Neural progenitor cell (in vitro differentiated cells): Measurements from ENCODE around the gene ELMOD2. TPM values are rescaled to one million over a fixed set of nuclear protein-coding genes. Genes with fewer than 3 reads are reported as not detected.

Source experiments
- DNase-seq: peaks from one replicate; pipeline ENCODE4 v3.0.0-alpha.2; 2016; ENCODE audit warnings: low spot score
- H2AFZ ChIP-seq: fragments of 200-600 bp; sonication (generic); replicated peaks from 2 replicates; pipeline ENCODE4 v1.6.1; 2016; ENCODE audit warnings: antibody characterized with exemption
- H3F3A ChIP-seq: fragments of 200-600 bp; sonication (generic); 2 replicates; pipeline ENCODE4 v1.6.1; 2016; ENCODE audit warnings: antibody characterized with exemption, low read depth
- H3K27ac ChIP-seq: fragments of 200-600 bp; sonication (generic); 2 replicates; pipeline ENCODE4 v1.5.1; 2016; ENCODE audit warnings: mild to moderate bottlenecking
- H3K27me3 ChIP-seq: fragments of 200-600 bp; sonication (generic); 2 replicates; pipeline ENCODE4 v1.6.1; 2016; ENCODE audit warnings: mild to moderate bottlenecking, moderate library complexity
- H3K36me3 ChIP-seq: fragments of 200-600 bp; sonication (generic); 2 replicates; pipeline ENCODE4 v1.5.1; 2016
- H3K4me1 ChIP-seq: fragments of 200-600 bp; sonication (generic); 2 replicates; pipeline ENCODE4 v1.6.1; 2016; ENCODE audit warnings: mixed run types
- H3K4me2 ChIP-seq: fragments of 200-600 bp; sonication (generic); 2 replicates; pipeline ENCODE4 v1.6.1; 2016
- H3K4me3 ChIP-seq: fragments of 200-600 bp; sonication (generic); 2 replicates; pipeline ENCODE4 v1.5.1; 2016
- H3K79me2 ChIP-seq: fragments of 200-600 bp; sonication (generic); 2 replicates; pipeline ENCODE4 v1.6.1; 2016; ENCODE audit warnings: low read depth
- H3K9ac ChIP-seq: fragments of 200-600 bp; sonication (generic); 2 replicates; pipeline ENCODE4 v1.6.1; 2016
- H3K9me3 ChIP-seq: fragments of 200-600 bp; sonication (generic); 2 replicates; pipeline ENCODE4 v1.5.1; 2016; ENCODE audit warnings: low read depth
- H4K20me1 ChIP-seq: fragments of 200-600 bp; sonication (generic); 2 replicates; pipeline ENCODE4 v1.6.1; 2016; ENCODE audit warnings: low read depth
- H3K27ac Mint-ChIP-seq: 3 replicates; pipeline ENCODE4 v1.8.0; 2021; ENCODE audit warnings: mixed read lengths
- H3K27me3 Mint-ChIP-seq: 2 replicates; pipeline ENCODE4 v1.8.0; 2022; ENCODE audit warnings: low read depth, mild to moderate bottlenecking, inconsistent platforms, moderate library complexity, mixed read lengths; ENCODE audit not compliant: insufficient read depth
- H3K36me3 Mint-ChIP-seq: 3 replicates; pipeline ENCODE4 v1.8.0; 2021; ENCODE audit warnings: mixed read lengths
- H3K4me1 Mint-ChIP-seq: 3 replicates; pipeline ENCODE4 v1.8.0; 2021; ENCODE audit warnings: mixed read lengths
- H3K4me3 Mint-ChIP-seq: 3 replicates; pipeline ENCODE4 v1.8.0; 2021; ENCODE audit warnings: mild to moderate bottlenecking, moderate library complexity, mixed read lengths
- H3K9me3 Mint-ChIP-seq: 3 replicates; pipeline ENCODE4 v1.8.0; 2020; ENCODE audit warnings: mixed read lengths
- CTCF ChIP-seq: fragments of 200-600 bp; sonication (generic); IDR thresholded peaks from 2 replicates; pipeline ENCODE4 v1.5.1; 2017; ENCODE audit warnings: antibody characterized with exemption, mild to moderate bottlenecking
- EZH2 ChIP-seq: fragments of 200-600 bp; sonication (generic); IDR thresholded peaks from 2 replicates; pipeline ENCODE4 v1.6.1; 2017; ENCODE audit warnings: antibody characterized with exemption, mild to moderate bottlenecking, moderate library complexity
- EZH2phosphoT487 ChIP-seq: fragments of 200-600 bp; sonication (generic); IDR thresholded peaks from 2 replicates; pipeline ENCODE4 v1.6.1; 2017; ENCODE audit warnings: antibody characterized with exemption
- total RNA-seq: library from RNA; depleted of rRNA; stranded (reverse); fragments of >200 nt; gene quantifications from 2 replicates; pipeline ENCODE4 v1.2.3, GENCODE V29; 2015; ENCODE audit warnings: low replicate concordance

Gene ELMOD2
- total RNA-seq, 1 donor from 2014 or later = 128 TPM

- H3K9ac ChIP-seq = no peak overlapping the region
- Mint-ChIP-seq H3K4me3 (no peak overlapping the region), H3K36me3 (peaks cover 1% of the 10 kb centered on the region), H3K9me3 (no peaks in the 10 kb centered on the region), H3K4me1 (peaks cover 3% of the 10 kb centered on the region), H3K27me3 (no peaks in the 10 kb centered on the region), H3K27ac (no peak overlapping the region)
- DNase-seq = no peak
- no peak overlapping the region for H2AFZ ChIP-seq
- H3K27me3 ChIP-seq = no peaks in the 10 kb centered on the region
- peaks cover 4% of the 10 kb centered on the region for H3K4me1 ChIP-seq
- H3K79me2 ChIP-seq = no peaks in the 10 kb centered on the region
- no peak overlapping the region for H3K4me2 ChIP-seq
- H3K9me3 ChIP-seq = no peaks in the 10 kb centered on the region
- H3K4me3 ChIP-seq = no peak overlapping the region
- H4K20me1 ChIP-seq = peaks cover 2% of the 10 kb centered on the region
- no peaks in the 10 kb centered on the region for H3F3A ChIP-seq
- H3K36me3 ChIP-seq = no peaks in the 10 kb centered on the region
- no peak for TF ChIP-seq EZH2phosphoT487
- no peak for TF ChIP-seq CTCF
- H3K27ac ChIP-seq = no peak overlapping the region
Measured at GRCh38 chr4:140557831-140558435, 34.0 kb downstream of the ELMOD2 start.

- no peaks in the 10 kb centered on the region for H3K36me3 ChIP-seq
- no peaks in the 10 kb centered on the region for H3K9me3 ChIP-seq
- no peak overlapping the region for H3K9ac ChIP-seq
- H3K4me1 ChIP-seq = peaks cover 4% of the 10 kb centered on the region
- no peak overlapping the region for H3K4me2 ChIP-seq
- H3K27me3 ChIP-seq = peaks cover 10% of the 10 kb centered on the region
- H3K4me3 ChIP-seq = no peak overlapping the region
- no peak overlapping the region for H2AFZ ChIP-seq
- no peak for DNase-seq
- H3K27ac ChIP-seq = no peak overlapping the region
- no peaks in the 10 kb centered on the region for H3K36me3 Mint-ChIP-seq
- H3K4me3 Mint-ChIP-seq = no peak overlapping the region
- TF ChIP-seq CTCF = no peak
- TF ChIP-seq EZH2phosphoT487 = no peak
- no peak for TF ChIP-seq EZH2
- no peaks in the 10 kb centered on the region for H3K79me2 ChIP-seq
- H3K9me3 Mint-ChIP-seq = no peaks in the 10 kb centered on the region
- no peaks in the 10 kb centered on the region for H3F3A ChIP-seq
- H4K20me1 ChIP-seq = peaks cover 2% of the 10 kb centered on the region
- H3K27me3 Mint-ChIP-seq = no peaks in the 10 kb centered on the region
- H3K4me1 Mint-ChIP-seq = peaks cover 3% of the 10 kb centered on the region
- no peak overlapping the region for H3K27ac Mint-ChIP-seq
Measured at GRCh38 chr4:140559696-140560095, 35.7 kb downstream of the ELMOD2 start.

GRCh38 chr4:140568507-140569306, 44.7 kb downstream of the ELMOD2 start, which contains the start of gene UCP1:
Gene UCP1, minus strand, starts transcription at chr4:140568961. Its CDS starts 232 bp downstream, at chr4:140568729.
- peaks cover 90% of the 10 kb centered on the region for H3K27me3 ChIP-seq

More at GRCh38 chr4:140568507-140569306, 44.7 kb downstream of the ELMOD2 start, which contains the start of gene UCP1:
- H3K9me3 ChIP-seq = no peaks in the 10 kb centered on the region
- peak; percentile 81 for DNase-seq
- H3K9ac ChIP-seq = no peak within 1 kb of the TSS
- Mint-ChIP-seq H3K4me1 (peaks cover 15% of the 10 kb centered on the region), H3K9me3 (peaks cover 10% of the 10 kb centered on the region), H3K36me3 (no peaks in the 10 kb centered on the region), H3K27ac (peak within 1 kb of the TSS; percentile 84), H3K27me3 (peaks cover 41% of the 10 kb centered on the region), H3K4me3 (peak within 1 kb of the TSS; percentile 85)
- H3K4me3 ChIP-seq = peak within 1 kb of the TSS; percentile 50
- peaks cover 14% of the 10 kb centered on the region for H4K20me1 ChIP-seq
- H3K4me1 ChIP-seq = peaks cover 11% of the 10 kb centered on the region
- no peaks in the 10 kb centered on the region for H3K36me3 ChIP-seq
- peak within 1 kb of the TSS; percentile 96 for H3K4me2 ChIP-seq
- no peaks in the 10 kb centered on the region for H3K79me2 ChIP-seq
- H3F3A ChIP-seq = peaks cover 12% of the 10 kb centered on the region
- H2AFZ ChIP-seq = peak within 1 kb of the TSS; percentile 91
- TF ChIP-seq EZH2phosphoT487 (peak; percentile 88), CTCF (peak; percentile 39), EZH2 (peak; percentile 80)
- no peak within 1 kb of the TSS for H3K27ac ChIP-seq
